NCI-H345 treated with DMSO at 0.1 percent for 48 hours (cell line): ENCODE measurements around the gene KCND2.
"Not testable (repeated sequence)": the region's sequence is repeated elsewhere in the genome, so short reads cannot be mapped to it uniquely, and the experiment has no call there.

ENCODE experiments used
- DNase-seq: peaks from one replicate; lab custom pipeline; 2025; ENCODE audit not compliant: unreplicated experiment; lab: John Stamatoyannopoulos, UW

Gene KCND2

DNA sequence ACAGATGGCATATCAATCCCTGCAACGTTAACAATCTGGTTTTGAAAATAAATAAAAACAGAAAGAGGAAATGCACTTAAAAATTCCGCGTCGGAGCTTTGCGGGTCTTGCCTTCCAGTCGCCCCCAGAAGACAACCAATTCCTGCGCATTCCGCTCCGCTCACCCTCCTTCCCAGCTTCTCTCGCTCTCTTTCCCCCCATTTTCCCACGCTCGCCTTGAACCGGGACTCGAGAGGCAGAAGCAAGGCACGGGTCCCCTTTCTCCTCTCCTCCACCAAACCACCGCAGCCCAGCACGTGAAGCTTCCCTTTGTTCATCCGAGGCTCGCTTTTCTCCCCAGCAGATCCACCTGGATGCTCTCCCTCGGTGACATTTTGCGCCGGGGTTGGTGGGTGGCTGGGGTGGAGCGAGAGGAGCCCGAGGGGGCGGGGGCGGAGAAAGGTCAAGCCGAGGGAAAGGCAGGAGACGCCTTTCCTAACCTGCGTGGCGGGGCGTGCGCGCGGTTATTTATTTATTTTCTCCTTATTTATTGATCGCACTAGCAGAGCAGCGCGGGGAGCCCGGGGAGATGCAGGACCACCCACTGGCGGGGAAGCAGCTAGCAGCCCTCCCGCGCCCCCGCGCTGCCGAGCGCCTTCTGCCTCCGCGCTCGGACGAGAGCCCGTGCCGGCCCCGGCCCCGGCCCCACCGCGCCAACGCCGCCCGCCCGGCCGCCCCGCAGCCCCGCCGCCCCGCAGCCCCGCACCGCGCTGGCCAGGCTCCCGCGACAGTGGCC is at the start of gene KCND2:
KCND2 (plus strand) TSS at position 475 of the 775 bp plus-strand sequence.
- DNase-seq: peak; percentile 66

GRCh38 chr7:120226188-120226587 is 46.8 kb upstream of the KCND2 start:
- DNase-seq: no peak

DNA sequence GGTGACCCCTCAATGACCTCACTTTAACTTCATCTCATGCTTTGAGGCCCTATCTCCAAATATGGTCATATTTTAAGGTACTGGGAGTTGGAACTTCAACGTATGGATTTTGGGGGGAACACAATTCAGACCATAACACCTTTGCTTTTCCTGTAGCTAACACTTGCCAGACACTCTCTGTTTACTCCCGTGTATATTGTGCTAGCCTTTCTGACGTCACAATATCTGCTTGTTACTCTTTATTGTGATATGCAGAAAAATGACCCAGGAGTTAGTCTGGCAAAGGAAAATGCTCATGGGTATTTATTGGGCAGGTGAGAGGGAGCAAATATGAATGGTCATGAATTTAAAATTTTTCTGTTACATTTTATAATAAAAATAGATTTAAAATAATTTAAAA is 45.7 kb upstream of the KCND2 start:
- no peak for DNase-seq

GRCh38 chr7:120229084-120229483 is 43.9 kb upstream of the KCND2 start:
- no peak for DNase-seq

- no peak for DNase-seq
These were observed 39.6 kb upstream of the KCND2 start for GRCh38 chr7:120233338-120233737.

GRCh38 chr7:120240350-120240749 is 32.6 kb upstream of the KCND2 start:
- DNase-seq: not testable (repeated sequence)

DNA sequence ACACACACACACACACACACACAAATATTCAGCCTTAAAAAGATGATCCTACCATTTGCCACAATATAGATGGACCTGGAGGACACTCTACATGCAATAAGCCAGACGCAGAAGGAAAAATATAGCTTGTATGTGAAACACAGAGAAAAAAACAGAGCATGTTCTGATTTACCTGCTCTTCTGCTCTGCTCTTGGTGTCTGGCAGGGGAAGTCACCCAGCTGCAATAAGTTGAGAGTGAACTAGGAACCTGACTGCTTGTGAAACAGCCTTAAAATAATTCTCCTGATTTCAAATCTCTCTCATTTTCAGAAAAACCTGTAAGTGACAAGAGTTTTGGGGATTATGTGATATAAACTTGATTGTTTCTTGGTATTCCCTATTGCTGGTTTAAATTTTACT is 31.0 kb upstream of the KCND2 start:
- no peak for DNase-seq

DNA sequence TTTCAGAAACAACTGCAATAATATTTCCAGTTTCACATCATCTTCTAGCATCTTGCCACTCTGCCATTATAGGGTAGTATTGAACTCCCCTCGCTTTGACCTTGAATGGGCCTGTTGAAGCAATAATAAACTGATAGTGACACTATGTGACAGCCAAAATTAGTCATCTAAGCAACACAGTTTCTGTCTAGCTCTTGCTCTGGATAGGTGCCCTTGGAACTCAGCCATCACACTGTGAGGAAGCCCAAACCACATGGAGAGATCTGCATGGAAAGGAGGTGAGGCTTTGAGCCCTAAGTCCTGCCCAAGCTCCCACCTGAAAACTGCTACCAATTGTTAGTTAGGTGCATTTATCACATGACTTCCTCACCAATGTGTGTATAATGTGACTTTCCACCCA is 18.1 kb upstream of the KCND2 start:
- no peak for DNase-seq

DNA sequence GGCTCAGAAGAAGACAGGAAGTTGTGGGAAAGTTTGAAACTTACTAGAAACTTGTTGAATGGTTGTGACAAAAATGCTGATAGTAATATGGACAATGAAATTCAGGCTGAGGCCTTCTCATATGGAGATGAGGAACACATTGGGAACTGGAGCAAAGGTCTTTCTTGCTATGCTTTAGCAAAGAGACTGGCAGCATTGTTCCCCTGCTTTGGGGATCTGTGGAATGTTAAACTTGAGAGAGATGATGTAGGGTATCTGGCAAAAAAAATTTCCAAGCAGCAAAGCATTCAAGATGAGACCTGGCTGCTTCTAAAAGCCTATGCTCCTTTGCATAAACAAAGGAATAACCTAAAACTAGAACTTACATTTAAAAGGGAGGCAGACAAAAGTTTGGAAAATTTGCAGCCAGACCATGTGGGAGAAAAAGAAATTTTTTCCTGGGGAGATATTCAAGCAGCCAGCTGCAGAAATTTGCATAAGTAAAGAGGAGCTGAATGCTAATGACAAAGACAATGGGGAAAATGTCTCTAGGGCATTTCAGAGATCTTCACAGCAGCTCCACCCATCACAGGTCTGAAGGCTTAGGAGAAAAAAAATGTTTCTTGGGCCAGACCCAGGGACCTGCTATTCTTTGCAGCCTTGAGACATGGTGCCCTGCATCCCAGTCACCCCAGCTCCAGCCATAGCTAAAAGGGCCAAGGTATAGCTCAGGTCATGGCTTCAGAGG is 16.5 kb upstream of the KCND2 start:
- no peak for DNase-seq

DNA sequence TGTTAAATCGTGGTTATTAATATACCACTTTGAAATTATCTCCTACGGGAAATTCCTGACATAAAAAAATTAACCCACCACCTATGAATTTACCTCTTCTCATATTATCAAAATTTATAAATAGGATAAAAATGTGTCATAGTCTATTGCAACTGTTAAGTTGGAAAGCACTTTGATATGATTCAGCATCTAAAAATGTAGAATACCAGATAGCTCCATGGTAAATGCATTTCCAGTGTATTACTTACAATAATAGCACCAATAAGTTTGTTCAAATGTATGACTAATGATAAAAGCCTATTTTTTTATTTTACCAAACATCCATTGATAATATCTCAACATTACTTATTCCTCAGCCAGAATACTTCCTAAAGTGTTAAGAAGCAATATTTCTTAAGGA is 13.6 kb upstream of the KCND2 start:
- DNase-seq: no peak

DNA sequence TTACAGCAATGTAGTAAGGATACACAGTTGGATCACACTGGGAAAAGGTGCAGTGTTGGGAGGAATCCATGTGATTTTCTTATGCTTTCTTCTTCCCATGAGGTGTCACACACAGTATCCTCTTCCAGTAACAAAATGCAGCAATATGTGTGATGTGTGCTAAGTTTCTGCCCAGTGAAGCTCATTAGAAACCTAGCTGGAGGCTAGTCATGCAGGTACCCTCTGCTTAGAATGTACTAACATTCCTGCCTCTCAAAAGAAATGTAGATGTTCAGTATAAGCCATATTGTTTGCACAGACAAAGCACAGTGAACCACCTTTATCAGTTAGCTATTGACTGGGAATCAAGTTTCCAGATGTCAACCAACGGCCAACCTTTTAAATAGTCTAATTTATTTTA is 12.9 kb upstream of the KCND2 start:
- DNase-seq: no peak

GRCh38 chr7:120272261-120272660 is 714 bp upstream of the KCND2 start:
- peak; percentile 88 for DNase-seq

- DNase-seq: peak; percentile 45
These were observed 551 bp downstream of the KCND2 start for GRCh38 chr7:120273476-120273975.

DNA sequence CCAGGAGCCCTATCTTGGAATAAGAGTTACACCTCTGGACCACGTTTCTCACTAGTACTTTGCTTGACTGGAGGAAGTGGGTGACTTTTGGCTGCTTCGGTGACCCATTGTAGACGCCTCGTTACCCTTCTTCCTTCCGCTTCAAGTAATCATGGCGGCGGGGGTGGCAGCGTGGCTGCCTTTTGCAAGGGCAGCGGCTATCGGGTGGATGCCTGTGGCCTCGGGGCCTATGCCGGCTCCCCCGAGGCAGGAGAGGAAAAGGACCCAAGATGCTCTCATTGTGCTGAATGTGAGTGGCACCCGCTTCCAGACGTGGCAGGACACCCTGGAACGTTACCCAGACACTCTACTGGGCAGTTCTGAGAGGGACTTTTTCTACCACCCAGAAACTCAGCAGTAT is 1.5 kb downstream of the KCND2 start:
- no peak for DNase-seq

DNA sequence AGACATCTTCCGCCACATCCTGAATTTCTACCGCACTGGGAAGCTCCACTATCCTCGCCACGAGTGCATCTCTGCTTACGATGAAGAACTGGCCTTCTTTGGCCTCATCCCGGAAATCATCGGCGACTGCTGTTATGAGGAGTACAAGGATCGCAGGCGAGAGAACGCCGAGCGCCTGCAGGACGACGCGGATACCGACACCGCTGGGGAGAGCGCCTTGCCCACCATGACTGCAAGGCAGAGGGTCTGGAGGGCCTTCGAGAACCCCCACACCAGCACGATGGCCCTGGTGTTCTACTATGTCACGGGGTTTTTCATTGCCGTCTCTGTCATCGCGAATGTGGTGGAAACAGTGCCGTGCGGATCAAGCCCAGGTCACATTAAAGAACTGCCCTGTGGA is 1.9 kb downstream of the KCND2 start:
- no peak for DNase-seq

GRCh38 chr7:120276720-120277119 is 3.7 kb downstream of the KCND2 start:
- DNase-seq: no peak

GRCh38 chr7:120278773-120279172 is 5.8 kb downstream of the KCND2 start:
- no peak for DNase-seq

DNA sequence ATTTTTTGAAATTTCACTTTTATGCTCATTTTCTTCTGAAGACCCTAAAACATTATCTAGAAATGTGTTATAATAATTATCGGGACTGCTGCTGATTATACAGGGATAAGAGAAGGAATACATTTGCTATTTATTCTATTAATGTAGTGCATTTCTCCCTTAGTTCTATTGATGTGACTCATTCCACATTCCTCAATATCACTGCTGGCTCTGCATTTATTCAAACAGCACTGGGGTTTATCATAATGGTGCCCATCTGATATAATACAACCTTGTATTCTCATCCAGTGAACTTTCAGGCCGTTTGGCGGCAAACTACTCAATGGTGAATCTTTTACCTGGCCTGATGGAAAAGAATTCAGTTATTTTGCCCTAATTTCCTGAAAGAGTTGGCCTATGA is 7.8 kb downstream of the KCND2 start:
- no peak for DNase-seq

DNA sequence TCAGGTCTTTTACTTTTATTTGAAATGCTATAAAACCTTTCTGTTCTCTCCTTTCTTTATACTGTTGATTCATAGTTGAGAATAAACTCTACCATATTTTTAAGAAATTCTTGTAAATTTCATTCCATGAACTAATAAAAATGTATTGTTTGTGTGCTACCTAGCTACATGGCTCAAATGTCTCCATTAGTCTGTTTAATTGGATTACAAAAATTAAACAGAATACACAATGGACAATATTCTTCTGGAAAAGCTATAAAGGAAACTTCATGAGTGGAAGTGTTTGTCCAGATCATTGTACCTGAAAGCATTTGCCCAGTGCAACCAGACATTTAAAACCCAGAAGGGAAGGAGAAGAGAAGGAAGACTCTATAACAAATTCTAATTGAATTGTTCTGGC is 20.1 kb downstream of the KCND2 start:
- DNase-seq: no peak

GRCh38 chr7:120302190-120302589 is 29.2 kb downstream of the KCND2 start:
- DNase-seq: no peak

DNA sequence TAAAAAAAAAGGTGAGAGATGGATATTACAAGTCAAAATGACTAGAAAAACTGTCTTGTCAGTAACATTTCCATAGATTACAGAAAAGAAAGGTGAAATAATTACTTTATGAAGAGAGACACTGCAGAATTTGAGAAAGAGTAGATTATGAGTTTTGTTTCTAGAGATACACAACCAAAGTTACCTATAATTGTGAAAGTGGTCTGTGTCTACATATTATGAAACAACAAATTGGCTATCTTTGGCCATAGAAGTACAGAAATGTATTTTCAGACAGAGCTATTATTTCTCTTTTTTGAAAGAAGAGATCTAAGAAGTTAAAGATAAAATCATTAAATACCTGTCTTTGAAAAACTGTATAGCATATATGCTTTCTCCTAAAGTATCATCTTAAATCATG is 30.1 kb downstream of the KCND2 start:
- DNase-seq: no peak

DNA sequence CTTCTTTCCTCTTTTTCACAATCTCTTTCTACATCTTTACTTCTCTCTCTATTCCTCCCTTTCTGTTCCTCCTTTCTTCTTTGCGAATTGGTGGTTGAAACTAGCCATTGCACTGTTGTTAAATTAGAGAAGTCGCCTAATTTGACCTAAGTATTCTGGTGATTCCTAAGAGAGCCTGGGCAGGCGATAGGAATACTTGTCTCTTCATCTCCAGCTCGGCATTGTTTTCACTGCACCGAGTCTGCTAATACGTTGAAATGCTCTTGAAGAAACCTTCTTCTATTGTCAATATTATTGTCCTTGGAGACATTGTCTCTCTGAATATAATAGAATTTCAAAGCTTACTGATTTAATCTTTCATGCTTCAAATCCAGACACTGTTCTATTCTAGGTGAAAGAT is 31.7 kb downstream of the KCND2 start:
- DNase-seq: no peak
